ENCODE results near the gene MRPL36. TPM values are rescaled to one million over a fixed set of nuclear protein-coding genes. Genes with fewer than 3 reads are reported as not detected.
A peak's percentile ranks its signal among the peaks of the same experiment; 100 is the strongest.

Gene MRPL36
- total and polyA plus RNA-seq, 8 donors: 20.7 to 38.4 (median 29.0) TPM

DNA sequence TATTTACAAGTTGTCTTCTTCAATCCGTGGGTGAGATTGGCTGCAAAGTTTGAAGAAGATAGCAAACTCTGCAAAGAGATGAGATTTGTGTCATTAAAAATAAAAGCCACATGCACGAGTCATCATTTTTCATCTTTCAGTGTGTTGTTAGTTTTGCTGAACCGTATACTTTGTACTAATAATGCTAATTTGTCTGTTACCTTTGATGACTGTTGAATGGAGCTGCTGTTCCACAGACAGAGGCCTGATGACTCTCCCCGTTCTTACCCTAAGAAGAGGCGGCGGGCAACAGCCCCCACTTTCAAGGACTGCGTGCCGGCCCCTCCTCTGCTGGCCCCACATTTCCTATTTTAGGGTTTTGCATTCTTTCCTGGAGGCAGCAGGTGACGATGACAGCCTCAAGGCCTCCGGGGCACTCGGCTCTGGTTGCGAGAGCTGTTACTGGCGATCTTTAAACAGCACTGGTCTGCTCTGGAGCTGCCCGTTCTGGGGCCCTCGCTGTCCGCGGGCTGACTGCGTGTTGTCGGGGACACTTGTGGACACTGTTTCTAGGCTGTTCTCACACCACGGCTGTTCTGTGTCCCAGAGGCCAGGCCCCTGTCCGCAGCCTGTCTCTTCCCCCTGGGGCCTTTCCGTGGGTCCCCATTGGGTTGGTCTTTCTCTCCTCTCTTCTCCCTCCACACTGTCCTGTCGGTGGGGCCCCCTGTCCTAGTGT lies 36.7 kb upstream of the MRPL36 start:
- H3K27me3 ChIP-seq: peaks cover 5 to 97% of the 10 kb centered on the region in 2 donors
- intact Hi-C loops (cut with DNase I): no loop called here
- H3K9me3 ChIP-seq: no peaks in the 10 kb centered on the region
- H3K4me1 ChIP-seq: no peaks in the 10 kb centered on the region
- no peak overlapping the region for H3K27ac ChIP-seq
- H3K36me3 ChIP-seq: no peaks in the 10 kb centered on the region
- ATAC-seq (no peak), DNase-seq (peak in 1 of 4 donors; percentile 72)
- no peak overlapping the region for H3K4me3 ChIP-seq
- TF ChIP-seq, protein P1, sequence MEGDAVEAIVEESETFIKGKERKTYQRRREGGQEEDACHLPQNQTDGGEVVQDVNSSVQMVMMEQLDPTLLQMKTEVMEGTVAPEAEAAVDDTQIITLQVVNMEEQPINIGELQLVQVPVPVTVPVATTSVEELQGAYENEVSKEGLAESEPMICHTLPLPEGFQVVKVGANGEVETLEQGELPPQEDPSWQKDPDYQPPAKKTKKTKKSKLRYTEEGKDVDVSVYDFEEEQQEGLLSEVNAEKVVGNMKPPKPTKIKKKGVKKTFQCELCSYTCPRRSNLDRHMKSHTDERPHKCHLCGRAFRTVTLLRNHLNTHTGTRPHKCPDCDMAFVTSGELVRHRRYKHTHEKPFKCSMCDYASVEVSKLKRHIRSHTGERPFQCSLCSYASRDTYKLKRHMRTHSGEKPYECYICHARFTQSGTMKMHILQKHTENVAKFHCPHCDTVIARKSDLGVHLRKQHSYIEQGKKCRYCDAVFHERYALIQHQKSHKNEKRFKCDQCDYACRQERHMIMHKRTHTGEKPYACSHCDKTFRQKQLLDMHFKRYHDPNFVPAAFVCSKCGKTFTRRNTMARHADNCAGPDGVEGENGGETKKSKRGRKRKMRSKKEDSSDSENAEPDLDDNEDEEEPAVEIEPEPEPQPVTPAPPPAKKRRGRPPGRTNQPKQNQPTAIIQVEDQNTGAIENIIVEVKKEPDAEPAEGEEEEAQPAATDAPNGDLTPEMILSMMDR (IDR thresholded peaks at IDR 0.05): no peak

DNA sequence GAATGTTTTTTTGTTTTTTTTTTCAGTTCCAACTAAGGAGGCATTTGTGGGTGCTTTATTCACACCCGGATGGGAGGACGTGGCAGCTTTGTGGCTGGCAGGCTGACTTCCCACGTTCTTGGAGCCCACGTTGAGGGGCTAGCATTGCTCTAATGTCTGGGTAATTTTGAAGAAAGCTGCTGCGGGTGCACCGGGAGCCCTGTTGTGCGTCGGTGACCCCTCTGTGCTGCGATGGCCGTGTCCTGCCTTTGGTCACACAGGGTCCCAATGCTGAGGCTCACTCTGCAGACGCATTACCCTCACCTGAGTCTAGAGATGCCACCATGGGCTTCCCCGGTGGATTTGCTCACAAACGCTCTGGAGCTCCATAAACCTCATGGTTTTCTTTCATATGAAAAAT lies 35.8 kb upstream of the MRPL36 start:
- ATAC-seq: no peak
- peak in 1 of 4 donors; percentile 56 for DNase-seq
- no peak overlapping the region for H3K27ac ChIP-seq
- TF ChIP-seq, protein P1 (IDR thresholded peaks at IDR 0.05): no peak
- intact Hi-C loops (cut with DNase I): no loop called here
- peaks cover 0 to 94% of the 10 kb centered on the region in 2 donors for H3K27me3 ChIP-seq
- H3K4me1 ChIP-seq: no peaks in the 10 kb centered on the region
- no peaks in the 10 kb centered on the region for H3K36me3 ChIP-seq
- H3K4me3 ChIP-seq: no peak overlapping the region
- no peaks in the 10 kb centered on the region for H3K9me3 ChIP-seq

DNA sequence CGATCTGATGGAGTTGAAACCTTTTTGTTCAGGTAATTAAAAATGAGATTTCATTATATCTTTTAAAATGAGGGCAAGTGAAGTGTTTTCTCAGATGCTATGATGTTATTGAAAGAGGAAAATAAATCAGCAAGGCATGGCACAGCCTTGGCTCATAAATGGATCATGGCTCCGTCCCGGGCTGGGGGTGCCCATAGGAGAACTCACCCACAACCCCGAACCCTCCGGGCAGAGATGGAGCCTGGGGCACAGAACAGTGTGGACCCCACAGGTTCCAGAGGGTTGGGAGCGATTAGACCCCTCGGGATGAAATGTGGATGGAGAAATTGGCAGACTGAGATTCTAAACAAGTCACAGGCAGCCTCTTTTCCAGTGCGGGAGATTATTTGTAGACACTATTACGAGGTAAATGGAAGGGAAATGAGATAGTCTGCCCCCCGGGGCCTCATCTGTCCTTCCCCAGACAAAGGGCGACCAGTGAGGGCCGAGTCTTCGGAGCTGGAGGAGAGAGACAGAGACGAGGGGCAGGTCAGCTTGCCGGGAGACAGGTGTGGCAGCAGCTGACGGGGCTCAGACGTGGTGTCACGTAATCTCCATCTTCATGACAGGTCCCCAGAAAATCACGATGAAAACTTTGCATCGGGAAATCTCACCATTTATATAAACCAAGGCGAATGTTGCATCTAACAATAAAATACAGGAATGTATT lies 35.2 kb upstream of the MRPL36 start:
- intact Hi-C loops (cut with DNase I): no loop called here
- TF ChIP-seq, protein P1 (IDR thresholded peaks at IDR 0.05): no peak
- Histone ChIP-seq H3K9me3 (no peaks in the 10 kb centered on the region), H3K27me3 (peaks cover 0 to 88% of the 10 kb centered on the region in 2 donors), H3K4me3 (no peak overlapping the region), H3K36me3 (no peaks in the 10 kb centered on the region), H3K27ac (no peak overlapping the region), H3K4me1 (no peaks in the 10 kb centered on the region)
- ATAC-seq: no peak
- DNase-seq: peak in 1 of 4 donors; percentile 50

DNA sequence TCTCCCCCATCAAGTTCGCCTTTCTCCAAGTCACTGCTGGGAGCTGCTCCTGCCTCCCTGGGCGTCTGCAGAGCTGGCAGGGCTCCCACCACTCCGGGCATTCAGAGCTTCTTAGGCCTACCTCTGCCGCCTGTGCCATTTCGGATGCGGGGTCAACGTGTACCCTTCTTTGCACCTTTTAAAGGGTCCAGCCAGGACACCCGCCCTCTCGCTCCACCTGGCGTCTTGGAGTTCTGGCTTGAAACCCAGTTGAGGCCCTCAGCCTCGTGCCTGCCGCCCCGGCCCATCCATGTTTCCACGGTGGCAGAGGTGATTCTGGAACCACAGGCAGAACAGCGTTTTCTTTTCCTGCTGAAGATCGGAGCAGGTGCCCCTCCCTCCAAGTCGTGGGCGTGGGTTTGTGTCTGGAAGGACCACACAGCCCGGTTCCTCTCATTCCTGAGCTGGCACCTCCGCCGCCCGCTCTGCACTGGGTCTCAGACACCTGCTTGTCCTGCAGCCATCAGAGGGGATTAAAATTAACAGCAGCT lies 34.5 kb upstream of the MRPL36 start:
- intact Hi-C loops (cut with DNase I): no loop called here
- TF ChIP-seq, protein P1 (IDR thresholded peaks at IDR 0.05): no peak
- DNase-seq: peak in 1 of 4 donors; percentile 66
- peaks cover 0 to 80% of the 10 kb centered on the region in 2 donors for H3K27me3 ChIP-seq
- H3K4me3 ChIP-seq: no peak overlapping the region
- no peaks in the 10 kb centered on the region for H3K36me3 ChIP-seq
- no peaks in the 10 kb centered on the region for H3K4me1 ChIP-seq
- ATAC-seq: no peak
- no peaks in the 10 kb centered on the region for H3K9me3 ChIP-seq
- no peak overlapping the region for H3K27ac ChIP-seq
